Fibroblast of pulmonary artery (primary cell): Measurements from ENCODE around the gene KLF15.
A peak's percentile ranks its signal among the peaks of the same experiment; 100 is the strongest.

Experiments used
- DNase-seq: peaks from one replicate; pipeline ENCODE4 v3.0.0-alpha.2; 2010; ENCODE audit warnings: low read depth
- H3K4me3 ChIP-seq: replicated peaks from 2 replicates; pipeline ENCODE4 v1.5.1; 2011; ENCODE audit warnings: low read depth, mild to moderate bottlenecking, control low read depth, low read length, moderate library complexity
- TF ChIP-seq, protein P1 (sequence below): IDR thresholded peaks from 2 replicates; pipeline ENCODE4 v1.5.1; 2011; ENCODE audit warnings: mild to moderate bottlenecking, control low read depth, low read length, inconsistent platforms; ENCODE audit errors: missing control alignments

The KLF15 gene

DNA sequence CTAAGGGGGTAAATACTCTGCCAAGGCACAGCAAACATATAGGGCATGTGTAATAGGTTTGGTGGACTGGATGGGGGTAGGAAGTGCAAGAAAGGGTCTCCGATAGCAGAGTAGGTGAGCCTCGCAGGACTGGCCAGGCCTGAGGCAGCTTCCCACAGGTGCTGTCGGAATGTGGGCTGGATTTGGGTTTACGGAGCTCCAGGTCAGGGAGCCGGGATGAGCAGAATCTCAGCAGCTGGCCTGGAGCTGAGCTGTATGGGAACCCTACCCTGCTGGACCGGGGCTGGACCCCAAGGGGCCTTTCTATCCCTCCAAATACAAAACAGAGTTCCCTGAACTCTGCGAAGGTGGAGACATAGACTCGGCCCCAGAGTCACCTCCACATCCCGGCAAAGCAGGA is 15.0 kb downstream of the KLF15 start:
- TF ChIP-seq, protein P1, sequence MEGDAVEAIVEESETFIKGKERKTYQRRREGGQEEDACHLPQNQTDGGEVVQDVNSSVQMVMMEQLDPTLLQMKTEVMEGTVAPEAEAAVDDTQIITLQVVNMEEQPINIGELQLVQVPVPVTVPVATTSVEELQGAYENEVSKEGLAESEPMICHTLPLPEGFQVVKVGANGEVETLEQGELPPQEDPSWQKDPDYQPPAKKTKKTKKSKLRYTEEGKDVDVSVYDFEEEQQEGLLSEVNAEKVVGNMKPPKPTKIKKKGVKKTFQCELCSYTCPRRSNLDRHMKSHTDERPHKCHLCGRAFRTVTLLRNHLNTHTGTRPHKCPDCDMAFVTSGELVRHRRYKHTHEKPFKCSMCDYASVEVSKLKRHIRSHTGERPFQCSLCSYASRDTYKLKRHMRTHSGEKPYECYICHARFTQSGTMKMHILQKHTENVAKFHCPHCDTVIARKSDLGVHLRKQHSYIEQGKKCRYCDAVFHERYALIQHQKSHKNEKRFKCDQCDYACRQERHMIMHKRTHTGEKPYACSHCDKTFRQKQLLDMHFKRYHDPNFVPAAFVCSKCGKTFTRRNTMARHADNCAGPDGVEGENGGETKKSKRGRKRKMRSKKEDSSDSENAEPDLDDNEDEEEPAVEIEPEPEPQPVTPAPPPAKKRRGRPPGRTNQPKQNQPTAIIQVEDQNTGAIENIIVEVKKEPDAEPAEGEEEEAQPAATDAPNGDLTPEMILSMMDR = no peak
- no peak overlapping the region for H3K4me3 ChIP-seq
- no peak for DNase-seq

GRCh38 chr3:126341755-126342150 is 15.5 kb downstream of the KLF15 start:
- TF ChIP-seq, protein P1 = no peak
- no peak for DNase-seq
- H3K4me3 ChIP-seq = no peak overlapping the region

DNA sequence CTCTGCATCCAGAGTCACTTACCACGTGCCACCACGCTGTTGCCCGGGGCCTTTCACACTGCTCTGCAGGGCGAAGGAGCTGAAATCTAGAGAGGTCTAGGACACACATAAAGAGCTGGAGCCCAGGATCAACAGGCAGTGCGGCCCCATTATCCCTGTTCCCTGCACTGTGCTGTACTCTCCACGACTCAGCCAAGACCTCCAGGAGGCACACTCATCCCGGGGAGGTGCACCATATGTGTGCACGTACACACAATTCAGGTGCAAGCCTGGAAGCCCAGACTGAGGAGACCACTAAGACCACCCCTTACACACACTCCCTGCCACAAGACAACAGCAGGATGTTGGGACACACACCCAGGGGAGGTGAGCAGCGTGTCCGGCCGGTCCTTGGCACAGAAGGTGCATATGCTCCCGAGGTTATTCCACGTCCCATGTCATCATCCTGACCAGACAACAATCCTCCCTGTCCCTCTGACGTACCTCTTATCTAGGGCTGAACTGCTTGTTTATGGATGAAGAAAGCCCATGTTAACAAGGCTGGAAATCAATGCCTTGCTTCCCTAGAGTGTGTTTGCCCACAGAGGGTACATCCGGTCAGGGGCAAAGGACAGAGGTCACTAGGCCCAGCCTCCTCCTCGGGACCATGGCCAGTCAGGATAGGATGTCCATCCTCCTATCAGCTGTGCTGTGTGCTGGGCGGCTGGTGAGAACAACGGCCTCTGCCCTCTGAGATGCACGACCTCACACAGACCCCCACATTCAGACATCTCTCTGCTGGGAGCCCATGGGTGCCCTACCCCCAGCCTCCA is 16.1 kb downstream of the KLF15 start:
- TF ChIP-seq, protein P1 = no peak
- no peak overlapping the region for H3K4me3 ChIP-seq
- DNase-seq = no peak

- no peak overlapping the region for H3K4me3 ChIP-seq
- no peak for DNase-seq
- TF ChIP-seq, protein P1 = no peak
These were observed 16.6 kb downstream of the KLF15 start for GRCh38 chr3:126340596-126340942.

GRCh38 chr3:126340081-126340511 is 17.1 kb downstream of the KLF15 start:
- no peak overlapping the region for H3K4me3 ChIP-seq
- peak; percentile 55 for DNase-seq
- TF ChIP-seq, protein P1 = no peak

DNA sequence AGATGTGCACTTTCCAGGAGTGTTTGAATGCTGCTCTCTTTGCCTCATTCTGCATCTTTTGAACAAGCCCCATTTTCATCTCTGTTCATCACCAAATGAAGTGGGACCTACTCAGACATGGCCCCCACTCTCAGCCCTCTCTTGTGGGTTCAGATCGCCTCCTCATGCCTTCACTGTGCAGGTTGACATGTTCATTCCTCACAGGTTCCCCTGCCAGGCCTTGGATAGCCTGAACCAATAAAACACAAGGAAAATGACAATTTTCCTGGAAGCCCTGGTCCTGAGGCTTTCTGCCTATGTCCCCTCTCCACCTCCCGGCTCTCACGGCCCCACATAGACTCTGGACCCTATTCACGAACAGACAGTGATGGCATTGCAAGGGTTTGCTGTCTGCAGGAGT is 17.7 kb downstream of the KLF15 start:
- DNase-seq = no peak
- TF ChIP-seq, protein P1 = no peak

DNA sequence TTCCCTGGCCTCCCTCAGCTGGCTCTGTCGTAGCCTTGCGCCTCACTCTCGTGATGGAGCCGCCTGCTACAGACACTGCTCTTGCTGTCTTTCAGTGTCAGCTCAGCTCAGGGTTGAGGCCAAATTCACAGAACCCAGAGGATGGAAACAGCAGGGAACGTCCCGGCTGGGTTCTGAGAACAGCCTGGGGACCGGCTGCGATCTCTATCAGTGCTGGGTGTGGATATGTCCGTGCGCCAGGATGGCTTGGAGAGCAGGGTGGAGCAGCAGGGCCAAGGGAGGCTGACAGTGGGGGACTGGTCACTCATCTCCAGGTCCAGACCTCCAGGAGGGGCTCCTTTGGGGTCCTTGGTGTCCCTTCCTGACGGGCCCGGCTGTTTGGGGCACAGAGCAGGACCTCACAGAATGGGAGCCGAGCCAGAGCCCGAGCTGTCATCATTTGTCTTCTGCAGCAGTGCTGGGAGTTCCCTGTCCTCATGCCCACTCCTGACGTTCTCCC is 18.4 kb downstream of the KLF15 start:
- TF ChIP-seq, protein P1 = no peak
- no peak for DNase-seq
- H3K4me3 ChIP-seq = no peak overlapping the region

More for the DNA sequence above, 17.7 kb downstream of the KLF15 start:
- H3K4me3 ChIP-seq = no peak overlapping the region
